Astrocyte of the cerebellum (primary cell): Measurements from ENCODE around the gene SIAH1.

Source experiments
- DNase-seq: peaks from one replicate; pipeline ENCODE4 v3.0.0-alpha.2; 2011; ENCODE audit warnings: low read depth
- H3K4me3 ChIP-seq: 2 replicates; pipeline ENCODE4 v1.5.1; 2011; ENCODE audit warnings: mild to moderate bottlenecking, low read depth, low read length, moderate library complexity
- CTCF ChIP-seq: IDR thresholded peaks from 2 replicates; pipeline ENCODE4 v1.5.1; 2012; ENCODE audit warnings: low read length, low read depth, moderate library complexity, mild to moderate bottlenecking; ENCODE audit errors: missing control alignments
- in situ Hi-C: cut with HindIII; loops from 2 replicates; pipeline ENCODE4 v1.10.0; 2017; ENCODE audit warnings: low sequenced_read_pairs

SIAH1 gene

GRCh38 chr16:48385253-48386150, at the start of gene SIAH1:
Gene SIAH1, minus strand, starts transcription at chr16:48385413. Its CDS starts 22,985 bp downstream, at chr16:48362428.
- DNase-seq = no peak
- TF ChIP-seq CTCF = no peak
- in situ Hi-C loops = loop anchor here (10.0 kb wide), 1 partner anchor 59 kb away; no protein-coding TSS in a partner anchor
- peak within 1 kb of the TSS; percentile 66 for H3K4me3 ChIP-seq

- DNase-seq = no peak
- in situ Hi-C loops = no loop called here
- TF ChIP-seq CTCF = no peak
- H3K4me3 ChIP-seq = no peak overlapping the region
Observed at GRCh38 chr16:48434653-48435317, 49.6 kb upstream of the SIAH1 start.

- H3K4me3 ChIP-seq = no peak overlapping the region
- no peak for TF ChIP-seq CTCF
- in situ Hi-C loops = no loop called here
- DNase-seq = no peak
Observed at GRCh38 chr16:48433850-48434530, 48.8 kb upstream of the SIAH1 start.

DNA sequence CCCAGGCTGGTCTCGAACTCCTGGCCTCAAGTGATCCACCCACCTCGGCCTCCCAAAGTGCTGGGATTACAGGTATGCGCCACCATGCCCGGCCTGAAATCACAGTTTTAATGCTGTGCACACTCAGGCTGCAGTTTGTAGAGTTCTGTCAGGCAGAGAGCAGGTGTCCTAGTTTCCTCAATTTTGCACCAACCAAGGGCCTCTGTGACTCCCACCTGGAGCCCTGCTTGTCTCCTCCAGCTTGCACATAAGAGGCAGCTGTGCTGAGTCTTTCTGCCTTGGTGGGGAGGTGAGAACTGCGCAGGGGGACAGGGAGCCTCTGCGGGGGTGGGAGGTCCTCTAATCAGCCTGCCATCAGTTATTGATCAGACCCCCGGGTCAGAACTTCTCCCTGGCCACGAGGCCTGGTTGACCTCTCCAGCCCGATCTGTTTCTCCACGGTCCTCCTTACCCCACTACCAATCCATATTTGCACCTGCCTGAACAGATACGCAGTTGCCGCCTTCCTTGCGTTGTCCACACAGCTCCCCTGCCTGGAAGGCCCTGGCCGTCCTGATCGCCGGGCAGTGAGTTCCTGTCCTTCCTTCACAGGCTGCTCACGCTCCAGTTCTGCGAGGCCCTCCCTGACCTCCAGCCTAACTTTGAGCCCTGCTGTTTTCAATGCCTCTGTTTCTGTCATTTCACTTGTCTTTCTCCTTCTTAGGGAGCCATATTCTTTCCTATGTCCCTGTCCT, 48.1 kb upstream of the SIAH1 start:
- DNase-seq = no peak
- H3K4me3 ChIP-seq = no peak overlapping the region
- in situ Hi-C loops = no loop called here
- no peak for TF ChIP-seq CTCF

GRCh38 chr16:48432136-48432535, 46.9 kb upstream of the SIAH1 start:
- H3K4me3 ChIP-seq = no peak overlapping the region
- TF ChIP-seq CTCF = no peak
- DNase-seq = no peak
- in situ Hi-C loops = no loop called here

- no peak for TF ChIP-seq CTCF
- no peak for DNase-seq
- in situ Hi-C loops = no loop called here
- no peak overlapping the region for H3K4me3 ChIP-seq
Observed at GRCh38 chr16:48430890-48431289, 45.7 kb upstream of the SIAH1 start.
